Fibroblast of the conjunctiva (primary cell): ENCODE measurements around the gene FIBCD1.

Experiments
- DNase-seq: peaks from one replicate; pipeline ENCODE4 v3.0.0-alpha.2; 2010; ENCODE audit warnings: low read depth

The FIBCD1 gene

DNA sequence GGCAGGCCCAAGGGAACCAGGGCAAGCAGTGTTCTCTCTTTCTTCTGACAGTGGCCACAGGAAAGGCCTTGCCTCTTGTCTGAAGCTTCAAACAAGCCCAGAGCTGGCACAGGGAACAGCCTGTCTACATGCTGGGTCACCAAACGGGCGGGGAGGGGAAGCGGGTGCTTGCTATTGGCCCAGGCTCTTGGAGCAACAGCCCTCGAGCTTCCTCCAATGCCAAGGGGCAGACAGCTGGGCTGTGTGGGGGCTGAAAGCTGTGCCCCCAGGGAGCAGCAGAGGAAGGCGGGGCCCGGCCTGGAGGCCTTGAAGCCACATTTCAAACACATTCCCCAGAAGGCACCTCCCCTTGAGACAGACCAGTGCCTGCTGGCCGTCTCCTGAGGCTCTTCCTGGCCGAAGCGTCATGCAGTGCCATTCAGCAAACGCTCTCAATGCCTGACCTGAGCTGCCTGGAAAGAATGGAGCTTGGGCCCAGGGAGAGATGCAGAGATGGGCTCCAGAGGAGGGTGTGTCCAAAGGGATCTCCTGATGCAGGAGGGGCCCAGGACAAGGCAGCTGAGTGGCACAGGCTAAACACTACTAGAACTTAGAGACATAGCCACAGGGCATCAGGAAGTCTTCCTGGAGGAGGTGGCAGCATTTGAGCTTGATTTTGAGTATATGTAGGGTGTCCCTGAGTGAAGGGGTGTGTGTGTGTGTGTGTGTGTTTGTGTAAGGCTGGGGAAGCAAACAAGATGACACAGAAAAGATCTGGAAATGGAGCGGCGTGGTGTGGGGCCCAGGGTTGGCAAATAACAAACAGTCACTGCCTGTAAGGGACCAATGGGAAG is 2.5 kb downstream of the FIBCD1 start:
- DNase-seq: peak; percentile 26

DNA sequence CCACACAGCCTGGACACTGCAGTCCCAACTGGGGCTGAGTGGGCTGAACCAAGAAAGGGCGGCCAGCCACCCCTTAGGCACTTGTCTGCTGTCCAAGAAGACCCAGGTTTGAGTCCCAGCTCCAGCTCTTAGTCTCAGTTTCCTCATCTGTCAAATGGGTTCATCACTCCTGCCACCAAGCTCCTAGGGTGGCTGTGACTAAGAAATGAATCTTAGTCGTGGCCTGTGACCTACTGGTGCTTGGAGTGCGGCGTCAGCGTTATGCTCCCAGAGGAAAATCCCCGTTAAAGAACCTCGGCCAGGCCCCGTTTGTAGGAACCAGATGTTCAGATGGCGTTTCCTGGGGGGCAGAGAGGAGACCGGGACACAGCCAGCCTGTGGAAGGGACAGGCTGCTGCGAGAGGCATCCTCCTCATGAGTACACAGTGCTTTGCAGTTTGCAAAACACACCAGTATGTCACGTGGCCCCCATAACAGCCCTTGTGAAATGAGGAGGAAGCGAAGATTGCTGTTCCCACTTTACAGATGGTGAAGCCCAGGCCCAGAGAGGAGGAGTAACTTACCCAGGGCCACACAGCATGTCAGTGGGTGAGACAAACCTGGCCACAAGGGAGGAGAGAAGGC is 3.3 kb downstream of the FIBCD1 start:
- no peak for DNase-seq

DNA sequence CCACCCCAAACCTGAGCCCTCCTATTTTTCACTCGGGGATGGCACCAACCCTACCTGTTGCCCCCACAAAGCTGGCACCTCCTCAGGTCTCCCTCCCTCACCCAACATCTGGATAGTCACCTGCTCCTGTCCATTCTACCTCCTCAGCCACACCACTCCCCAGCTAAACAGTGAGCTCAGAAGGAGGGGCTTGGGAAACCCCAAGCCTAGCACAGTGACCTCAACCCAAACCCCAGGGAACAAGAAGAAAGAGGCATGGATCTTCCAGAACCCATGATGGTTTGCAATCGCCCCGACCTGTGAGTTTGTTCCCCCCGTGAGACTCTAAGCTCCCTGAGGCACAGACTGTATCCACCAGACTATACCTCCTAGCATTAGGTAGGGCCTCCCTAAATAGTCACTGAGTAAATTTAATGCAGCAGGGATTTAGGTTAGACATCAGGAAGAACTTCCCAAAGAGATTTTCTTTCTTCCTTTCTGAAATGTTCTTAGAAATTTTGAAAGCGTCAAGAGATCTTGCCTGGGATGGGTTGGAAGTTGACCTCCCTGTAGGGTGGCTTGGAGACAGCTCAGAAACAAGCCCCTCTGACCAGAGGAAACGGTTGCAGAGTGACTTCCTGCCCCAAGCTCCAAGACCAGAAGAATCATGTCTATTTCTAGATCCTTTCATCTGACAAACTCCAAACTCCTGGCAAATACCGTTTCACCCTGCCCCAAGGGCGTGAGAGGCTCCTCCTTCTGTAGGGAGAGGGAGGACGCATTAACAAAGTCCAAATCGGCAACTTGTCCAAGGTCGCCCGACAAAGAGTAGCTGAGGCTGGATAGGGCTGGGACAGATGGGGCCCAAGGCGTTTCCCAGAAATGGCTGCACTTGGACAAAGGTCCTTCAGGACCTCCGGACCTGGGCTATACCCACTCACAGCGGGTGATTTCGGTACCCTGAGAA is 4.1 kb downstream of the FIBCD1 start:
- DNase-seq: no peak

DNA sequence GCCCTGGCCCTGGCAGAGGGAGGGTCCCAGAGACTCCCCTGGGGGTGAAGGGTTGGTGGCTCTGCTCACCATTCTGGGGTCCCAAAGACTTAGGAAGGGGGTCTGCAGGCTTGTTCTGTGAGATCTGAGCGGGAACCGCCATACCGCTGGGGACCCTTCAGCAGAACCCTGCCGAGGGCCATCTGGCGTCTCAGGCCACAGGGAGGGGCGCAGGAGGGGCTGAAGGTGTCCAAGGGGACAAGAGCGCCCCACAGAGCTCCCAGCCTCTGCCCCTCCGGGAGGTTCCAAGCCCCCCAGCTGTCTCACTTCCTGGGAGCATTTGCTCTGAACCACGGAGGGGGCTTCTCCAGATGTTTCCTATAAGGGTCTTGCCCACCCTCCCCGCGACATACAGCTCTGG is 4.8 kb downstream of the FIBCD1 start:
- DNase-seq: no peak

DNA sequence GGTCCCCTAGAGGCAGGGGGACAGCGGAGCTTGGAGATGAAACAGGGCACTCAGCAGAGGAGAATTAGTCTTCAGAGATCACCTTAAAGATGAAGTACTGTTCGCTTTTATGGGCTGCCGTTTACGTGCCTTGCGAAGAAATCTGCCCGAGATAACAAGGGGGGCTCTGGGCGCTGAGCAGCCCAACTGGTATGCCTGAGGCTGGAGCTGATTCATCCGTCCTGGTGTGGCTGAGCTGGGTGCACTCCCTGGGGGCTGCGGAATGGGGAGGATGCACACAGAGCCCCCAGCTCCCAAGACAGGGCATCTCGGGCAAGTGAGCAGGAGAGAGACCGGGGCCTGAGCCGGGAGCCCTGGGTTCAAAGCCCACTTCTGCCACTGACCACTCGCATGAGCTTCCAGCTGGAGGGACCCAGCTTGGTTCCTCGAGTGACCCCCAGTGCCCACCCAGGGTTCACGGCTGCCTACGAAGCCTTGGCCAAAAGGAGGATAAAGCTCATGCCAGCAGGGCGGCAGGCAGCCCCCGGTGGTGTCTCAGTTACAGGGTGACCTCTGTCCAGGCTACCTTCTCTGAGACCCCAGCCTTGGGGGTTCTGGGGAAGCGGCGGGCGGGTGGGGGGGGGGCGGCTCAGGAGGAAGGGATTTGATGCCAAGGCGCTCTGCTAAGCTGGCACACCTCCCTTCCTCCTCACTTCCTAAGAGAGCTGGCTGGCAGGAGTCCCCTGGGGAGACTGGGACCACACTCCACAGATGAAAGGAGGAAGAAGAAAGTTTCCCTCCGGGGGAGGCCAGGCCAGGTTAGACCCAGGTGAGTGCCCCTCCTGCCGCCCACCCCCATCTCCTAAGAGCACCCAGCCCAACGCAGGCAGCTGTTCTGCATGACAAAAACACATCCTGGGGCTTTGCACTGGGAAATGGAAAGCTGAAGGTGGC is 5.7 kb downstream of the FIBCD1 start:
- no peak for DNase-seq

DNA sequence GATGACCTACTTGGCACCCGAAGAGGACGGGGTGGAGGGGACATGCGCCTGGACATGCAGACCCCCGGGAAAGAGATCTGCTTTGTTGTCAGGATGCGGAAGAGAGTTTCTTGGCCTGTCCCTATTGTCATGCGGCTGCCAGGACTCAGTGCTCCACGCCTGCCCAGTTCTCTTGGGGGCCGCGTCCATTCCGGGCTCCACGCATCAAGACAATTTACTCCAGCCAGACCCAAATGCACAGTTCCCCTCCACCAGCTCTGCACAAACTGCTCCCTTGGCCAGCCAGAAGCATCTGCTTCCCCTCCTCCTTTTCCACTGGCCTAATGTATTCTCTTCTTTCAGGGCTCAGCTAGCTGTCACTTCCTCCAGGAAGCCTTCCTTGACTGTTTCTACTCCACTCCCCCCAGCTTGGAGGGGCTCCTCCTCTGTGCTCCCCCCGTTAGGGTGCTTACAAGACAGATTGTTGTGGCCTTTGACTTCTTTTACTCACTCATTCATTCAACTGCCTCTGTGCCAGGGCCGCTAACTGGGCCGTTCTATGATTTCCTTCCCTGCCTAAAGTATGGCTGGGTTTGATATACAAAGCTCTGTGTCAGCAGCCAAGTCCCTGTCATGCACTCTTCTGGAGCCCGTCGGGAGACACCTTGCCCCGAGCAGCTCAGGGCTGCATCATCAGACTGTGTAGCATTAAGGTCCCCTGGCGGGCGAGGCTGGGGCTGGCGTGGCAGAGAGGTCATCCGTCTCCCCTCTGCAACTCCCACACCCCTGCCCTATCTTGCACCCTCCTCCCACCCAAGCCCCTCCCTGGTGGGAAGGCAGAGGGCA is 6.6 kb downstream of the FIBCD1 start:
- no peak for DNase-seq

DNA sequence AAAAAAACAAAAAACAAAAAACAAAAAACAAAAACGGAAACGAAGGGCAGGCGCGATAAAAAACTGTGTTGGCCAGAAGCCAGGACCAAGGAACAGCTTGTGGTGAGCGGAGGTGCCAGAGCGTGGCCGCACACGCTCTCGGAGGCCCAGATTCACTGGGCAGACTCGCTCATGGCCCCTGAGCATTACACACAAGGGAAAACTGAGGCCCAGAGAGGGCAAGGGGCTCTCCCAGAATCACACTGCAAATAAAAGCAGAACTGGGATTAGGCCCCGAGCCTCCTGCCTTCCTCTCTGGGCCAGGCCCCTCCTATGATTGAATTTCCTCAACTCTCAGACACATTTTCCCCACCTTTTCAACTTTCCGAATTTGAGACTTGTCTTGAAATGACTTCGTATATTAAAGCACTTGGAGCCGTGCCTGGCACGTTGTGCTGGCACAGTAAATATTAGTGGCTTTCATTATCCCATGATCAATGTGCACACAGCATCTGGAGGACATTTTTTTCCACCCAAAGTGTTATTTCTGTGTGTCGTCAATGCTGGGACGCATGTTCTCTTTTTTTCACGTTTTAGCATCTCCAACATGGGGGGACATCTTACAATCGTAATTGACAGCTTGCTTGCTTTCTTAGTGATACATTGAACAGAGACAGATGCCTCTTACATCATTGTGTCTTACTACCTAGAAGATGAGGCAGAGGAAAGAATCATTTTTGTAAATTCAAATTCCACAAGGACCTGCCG is 7.4 kb downstream of the FIBCD1 start:
- no peak for DNase-seq

DNA sequence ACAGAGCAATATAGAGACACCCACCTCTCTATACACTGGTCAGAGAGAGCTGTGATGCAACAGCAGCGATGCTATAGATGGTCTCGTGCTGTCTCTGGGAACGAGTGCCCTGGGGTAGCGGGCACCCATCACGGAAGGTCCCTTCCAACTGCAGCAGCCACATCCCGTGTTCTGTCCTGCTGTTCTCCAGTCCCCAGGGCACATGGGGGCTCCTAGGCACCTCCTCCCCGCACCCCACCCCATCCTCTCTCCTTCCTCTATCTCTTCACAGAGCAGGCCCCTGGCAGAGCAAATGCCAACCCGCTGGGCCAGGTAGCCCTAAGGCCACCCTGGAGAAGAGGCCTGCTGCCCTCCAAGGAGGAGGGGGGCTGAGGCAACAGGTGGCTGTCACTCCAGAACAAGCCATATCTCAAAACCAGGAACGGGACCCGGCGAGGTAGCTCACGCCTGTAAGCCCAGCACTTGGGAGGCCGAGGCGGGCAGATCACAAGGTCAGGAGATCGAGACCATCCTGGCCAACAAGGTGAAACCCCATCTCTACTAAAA is 8.2 kb downstream of the FIBCD1 start:
- DNase-seq: no peak

DNA sequence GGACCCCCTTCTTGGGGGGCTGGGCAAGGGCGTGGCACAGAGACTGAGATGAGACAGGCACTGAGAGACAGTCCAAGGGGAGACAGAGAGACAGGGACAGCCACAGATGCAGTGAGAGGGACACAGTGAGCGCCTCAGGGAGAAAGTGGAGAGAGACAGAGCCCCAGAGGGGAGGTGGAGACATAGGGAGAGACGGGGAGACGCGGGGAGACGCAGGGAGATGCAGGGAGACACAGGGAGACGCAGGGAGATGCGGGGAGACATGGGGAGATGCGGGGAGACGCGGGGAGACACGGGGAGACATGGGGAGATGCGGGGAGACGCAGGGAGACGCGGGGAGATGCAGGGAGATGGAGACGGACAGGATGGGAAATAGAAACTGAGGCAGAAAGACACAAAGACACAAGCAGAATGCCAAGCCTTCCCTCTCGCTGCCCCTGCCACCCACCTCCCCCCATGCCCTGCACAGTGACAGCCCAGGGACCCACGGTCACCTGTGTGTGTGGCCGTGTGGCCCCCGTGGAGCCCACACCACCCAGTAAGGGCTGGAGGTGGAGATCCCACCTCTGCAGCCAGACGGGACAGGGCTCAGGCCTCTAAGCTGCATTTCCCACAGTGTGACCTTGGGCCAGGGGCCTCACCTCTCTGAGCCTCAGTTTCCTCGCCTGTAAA is 8.8 kb downstream of the FIBCD1 start:
- no peak for DNase-seq

DNA sequence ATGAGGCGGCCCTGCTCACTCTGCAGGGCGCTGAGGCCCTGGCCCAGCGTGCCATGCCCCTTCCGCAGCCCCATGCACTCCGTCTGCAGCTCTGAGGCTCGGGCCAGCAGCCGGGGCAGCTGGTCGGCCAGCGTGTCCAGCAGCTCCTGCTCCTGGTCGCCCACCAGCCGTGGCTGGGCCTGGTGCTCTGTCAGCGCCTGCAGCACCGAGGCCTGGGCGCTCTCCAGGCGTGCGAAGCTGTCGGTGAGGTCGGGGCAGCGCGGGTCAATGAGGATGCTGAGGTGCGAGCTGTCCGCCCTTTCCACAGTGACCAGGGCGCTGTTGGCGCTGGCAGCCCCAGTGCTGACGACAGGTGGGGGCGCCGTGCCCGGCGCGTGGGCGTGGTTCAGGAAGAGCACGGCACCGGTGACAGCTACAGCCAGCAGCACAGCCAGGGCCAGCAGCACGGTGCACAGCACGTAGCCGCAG is 9.4 kb downstream of the FIBCD1 start:
- DNase-seq: no peak

DNA sequence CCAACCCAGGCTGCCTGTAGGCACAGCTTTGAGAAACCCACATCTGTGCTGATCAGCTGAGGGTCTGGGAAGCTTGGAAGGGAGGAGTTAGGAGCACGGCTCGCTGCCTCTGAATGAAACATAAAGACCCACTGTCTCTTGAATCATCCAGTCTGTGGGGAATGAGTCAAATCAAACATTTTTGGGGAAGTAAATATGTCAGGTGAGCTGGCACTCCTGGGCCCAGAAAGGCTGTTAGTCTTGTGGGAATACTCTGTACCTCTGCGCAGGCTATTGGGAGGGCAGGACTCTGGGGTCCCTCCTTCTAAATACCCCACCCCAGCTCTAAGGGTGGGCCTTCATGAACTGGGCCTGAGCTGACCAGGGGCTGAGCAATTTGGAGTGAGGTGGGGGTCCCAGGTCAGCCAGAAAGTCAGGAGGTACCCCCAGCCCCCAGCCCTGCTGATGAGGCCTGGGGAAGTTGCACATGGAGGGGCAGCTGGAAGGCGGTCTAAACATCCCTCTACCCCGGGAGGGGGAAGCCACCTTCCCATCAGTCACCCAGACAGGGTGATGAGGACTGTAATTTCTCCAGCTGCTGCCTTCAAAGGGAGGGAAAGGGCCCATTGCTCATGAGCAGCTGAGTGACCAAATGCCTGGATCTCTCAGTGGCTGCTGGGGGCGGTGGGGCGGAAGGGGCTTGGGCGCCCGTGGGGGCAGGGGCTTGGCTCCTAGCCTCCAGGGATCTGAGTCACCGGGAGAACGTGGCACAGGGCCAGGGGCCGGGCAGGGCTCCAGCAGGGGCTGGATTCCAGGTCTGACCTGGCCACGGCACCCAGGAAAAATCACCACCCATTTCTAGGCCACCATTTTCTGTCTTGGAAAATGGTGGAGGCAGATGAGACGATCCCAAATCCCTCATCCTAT is 10.8 kb downstream of the FIBCD1 start:
- no peak for DNase-seq

DNA sequence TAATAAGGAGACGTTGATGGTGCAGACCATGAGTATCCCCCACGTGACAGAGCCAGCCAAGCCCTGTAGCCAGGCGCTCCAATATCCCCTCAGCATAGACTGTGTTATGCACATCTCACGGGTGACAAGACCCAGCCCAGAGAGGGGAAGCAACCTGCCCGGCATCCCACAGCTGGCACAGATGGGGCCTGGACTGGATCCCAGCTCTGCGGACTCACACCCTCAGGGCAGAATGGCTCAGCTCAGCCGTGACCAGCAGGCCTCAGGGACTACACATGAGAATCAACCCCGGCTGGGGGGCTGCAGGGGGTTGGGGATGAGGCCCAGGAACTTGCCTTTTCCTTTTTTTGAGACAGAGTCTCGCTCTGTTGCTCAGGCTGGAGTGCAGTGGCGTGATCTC is 11.7 kb downstream of the FIBCD1 start:
- DNase-seq: no peak

DNA sequence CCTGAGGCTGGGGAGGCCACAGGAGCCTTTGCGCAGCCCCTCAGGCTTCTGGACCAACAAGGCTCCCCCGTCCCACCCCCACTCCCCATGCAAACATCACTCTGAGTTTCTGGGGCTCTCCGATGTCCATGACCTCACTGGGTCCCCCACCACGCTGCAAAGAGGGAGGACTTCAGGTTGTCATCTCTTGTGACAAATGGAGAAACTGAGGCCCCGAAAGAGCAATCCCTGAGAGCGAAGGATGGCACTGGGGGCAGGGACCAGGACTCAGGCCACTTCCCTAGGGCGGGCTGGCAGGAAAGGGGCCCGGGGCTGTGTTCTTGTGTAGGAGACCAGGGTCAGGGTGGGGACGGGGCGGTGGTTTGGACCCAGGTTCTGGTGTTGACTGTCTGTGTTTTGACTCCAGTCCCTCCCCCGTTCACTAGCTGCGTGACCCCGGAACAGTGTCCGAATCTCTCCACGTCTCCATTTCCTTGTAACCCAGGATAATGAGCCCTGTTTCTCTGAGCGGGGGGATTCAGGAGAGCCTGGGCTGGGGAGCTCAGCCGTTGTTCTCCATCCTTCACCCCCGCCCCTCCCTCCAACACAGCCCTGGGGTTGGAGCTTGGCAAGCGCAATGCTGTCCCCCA is 13.9 kb downstream of the FIBCD1 start:
- DNase-seq: no peak

DNA sequence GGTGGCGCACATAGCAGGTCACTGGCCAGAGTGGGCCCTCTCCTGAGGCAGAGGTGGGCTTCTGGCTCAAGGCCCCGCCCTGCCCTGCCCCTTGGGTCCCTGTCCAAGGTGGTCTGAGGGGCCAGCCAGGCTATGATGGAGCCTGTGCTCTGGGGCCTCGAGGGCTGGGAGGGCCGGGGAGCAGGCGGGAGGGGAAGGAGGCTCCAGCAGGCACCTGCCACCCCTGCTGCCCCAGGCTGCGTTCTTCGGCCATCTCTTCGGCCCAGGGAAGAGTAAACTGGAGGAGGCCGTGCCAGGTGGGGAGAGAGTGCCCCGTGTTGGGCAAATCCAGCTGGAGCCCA is 14.6 kb downstream of the FIBCD1 start:
- no peak for DNase-seq

DNA sequence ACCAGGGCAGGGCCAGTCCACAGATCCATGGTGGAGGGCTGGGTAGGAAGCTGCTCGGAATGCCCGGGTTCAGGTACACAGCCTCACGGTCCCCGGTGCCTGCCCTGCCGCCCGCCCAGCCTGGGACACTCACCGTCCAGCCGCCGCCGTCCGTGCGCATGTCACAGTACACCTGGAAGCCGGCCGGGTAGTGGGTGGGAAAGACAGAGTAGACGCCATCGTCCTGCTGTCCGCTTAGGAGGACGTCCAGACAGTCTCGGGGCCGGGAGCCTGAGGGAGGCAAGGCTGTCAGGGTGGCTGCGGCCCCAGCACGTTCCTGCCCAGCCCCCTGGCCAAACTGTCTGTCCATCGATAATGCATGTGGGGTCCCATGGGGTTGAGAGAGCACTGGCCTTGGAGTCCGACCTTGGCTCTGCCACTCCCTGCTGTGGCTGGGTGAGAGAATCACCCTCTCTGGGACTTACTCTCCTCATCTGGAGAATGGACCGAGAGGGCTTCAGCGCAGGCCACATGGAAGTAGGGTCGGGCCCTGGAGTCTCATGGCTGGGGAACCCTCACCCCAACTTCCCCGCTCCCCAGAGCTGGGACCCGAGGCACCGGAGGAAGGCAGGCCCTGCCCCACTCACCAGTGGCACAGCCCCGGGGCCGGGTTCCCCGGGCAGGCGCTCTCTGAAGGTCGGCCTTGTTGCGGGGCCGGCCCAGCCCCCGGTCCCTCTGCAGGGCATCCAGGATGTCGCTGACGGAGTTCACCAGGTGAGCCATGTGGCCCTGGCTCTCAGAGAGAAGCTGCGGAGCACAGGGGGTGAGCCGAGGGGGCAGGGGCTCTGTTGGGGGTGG is 15.2 kb downstream of the FIBCD1 start:
- DNase-seq: no peak

DNA sequence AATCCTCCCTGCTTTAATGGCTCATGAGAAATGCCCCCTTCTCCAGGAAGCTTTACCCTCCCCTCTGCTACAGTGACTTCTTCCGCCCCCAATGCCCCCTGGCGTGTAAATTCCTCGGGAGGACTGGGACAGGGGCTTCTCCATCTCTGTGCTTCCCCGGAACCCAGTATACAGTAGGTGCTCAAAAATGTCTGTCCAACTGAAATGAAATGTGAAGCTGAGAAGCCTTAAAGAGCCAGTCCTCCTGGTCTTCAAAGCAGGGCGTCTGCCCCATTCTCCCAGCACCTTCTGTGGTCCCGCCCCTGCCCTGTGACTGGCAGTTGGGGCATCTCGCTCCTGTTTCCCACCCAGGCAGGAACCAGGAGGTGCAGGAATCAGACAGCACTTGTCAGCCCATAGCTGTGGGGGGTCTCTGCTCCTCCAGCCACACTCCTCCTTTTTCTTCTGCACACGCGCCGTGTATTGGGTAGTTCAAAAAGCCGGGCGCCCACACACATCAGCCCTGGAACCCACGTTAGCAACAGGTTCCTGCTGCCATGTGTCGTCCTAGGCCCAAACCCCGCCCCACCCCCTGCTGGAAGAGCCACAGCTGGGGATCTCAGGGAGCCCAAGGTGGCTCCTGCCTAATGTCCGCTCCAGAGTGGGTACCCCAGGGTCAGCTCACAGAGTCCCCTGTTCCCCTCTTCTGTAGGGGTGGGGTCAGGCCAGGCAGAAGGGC is 16.0 kb downstream of the FIBCD1 start:
- DNase-seq: no peak
